ENCODE data around the gene OSGEP.

Gene OSGEP

DNA sequence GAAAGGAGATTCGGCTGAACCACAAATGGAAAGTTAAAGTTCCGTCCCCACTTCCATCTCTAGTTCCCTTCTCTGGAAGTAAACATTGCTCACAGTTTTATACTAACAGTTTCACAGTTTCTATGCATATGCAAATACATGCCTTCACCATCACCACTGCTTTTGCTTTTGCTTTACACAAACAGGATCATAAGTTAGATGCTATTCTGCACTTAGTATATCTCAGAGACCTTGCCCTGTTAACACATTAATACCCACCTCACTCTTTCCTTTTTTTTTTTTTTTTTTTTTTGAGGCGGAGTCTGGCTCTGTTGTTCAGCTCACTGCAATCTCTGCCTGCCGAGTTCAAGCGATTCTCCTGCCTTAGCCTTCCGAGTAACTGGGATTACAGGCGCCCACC lies 42.2 kb downstream of the OSGEP start:
- POLR2A ChIA-PET: interaction anchor here (1.0 to 5.8 kb wide), 8 partner anchors 10 to 84 kb away, joined by 3 to 58 read pairs (median 10); partner anchors contain the start of genes APEX1, OSGEP, PARP2 and PIP4P1
- DNase-seq (ENCODE audit: extremely low spot score): no peak
- CTCF ChIA-PET: interaction anchor here (0.6 kb wide), 1 partner anchor 82 kb away, joined by 3 read pairs; no protein-coding TSS in a partner anchor
- TF ChIP-seq TARDBP (IDR thresholded peaks at IDR 0.05) (no peak), HDGF (IDR thresholded peaks at IDR 0.05; ENCODE audit: borderline replicate concordance) (no peak), ZNF384 (IDR thresholded peaks at IDR 0.05) (peak; percentile 90)
- TF ChIP-seq, protein P1, sequence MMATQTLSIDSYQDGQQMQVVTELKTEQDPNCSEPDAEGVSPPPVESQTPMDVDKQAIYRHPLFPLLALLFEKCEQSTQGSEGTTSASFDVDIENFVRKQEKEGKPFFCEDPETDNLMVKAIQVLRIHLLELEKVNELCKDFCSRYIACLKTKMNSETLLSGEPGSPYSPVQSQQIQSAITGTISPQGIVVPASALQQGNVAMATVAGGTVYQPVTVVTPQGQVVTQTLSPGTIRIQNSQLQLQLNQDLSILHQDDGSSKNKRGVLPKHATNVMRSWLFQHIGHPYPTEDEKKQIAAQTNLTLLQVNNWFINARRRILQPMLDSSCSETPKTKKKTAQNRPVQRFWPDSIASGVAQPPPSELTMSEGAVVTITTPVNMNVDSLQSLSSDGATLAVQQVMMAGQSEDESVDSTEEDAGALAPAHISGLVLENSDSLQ (IDR thresholded peaks at IDR 0.05): no peak

GRCh38 chr14:20409226-20409625 lies 45.4 kb downstream of the OSGEP start:
- TF ChIP-seq FOXK2 (IDR thresholded peaks at IDR 0.05) (no peak), CTBP1 (IDR thresholded peaks at IDR 0.05; ENCODE audit: borderline replicate concordance) (no peak), NFRKB (IDR thresholded peaks at IDR 0.05) (no peak), SUZ12 (IDR thresholded peaks at IDR 0.05) (no peak), L3MBTL2 (conservative IDR thresholded peaks at IDR 0.05) (no peak), ARNT (IDR thresholded peaks at IDR 0.05) (no peak), ELF4 (IDR thresholded peaks at IDR 0.05) (no peak), HDGF (IDR thresholded peaks at IDR 0.05; ENCODE audit: borderline replicate concordance) (no peak), BHLHE40 (IDR thresholded peaks at IDR 0.05; ENCODE audit: borderline replicate concordance) (no peak), LEF1 (IDR thresholded peaks at IDR 0.05; ENCODE audit: borderline replicate concordance) (no peak), ZNF384 (IDR thresholded peaks at IDR 0.05) (no peak), FOXA1 (IDR thresholded peaks at IDR 0.05) (no peak), TARDBP (IDR thresholded peaks at IDR 0.05) (no peak), FOXM1 (IDR thresholded peaks at IDR 0.05; ENCODE audit: borderline replicate concordance) (no peak), SP1 (IDR thresholded peaks at IDR 0.05) (no peak)
- TF ChIP-seq, protein P1 (IDR thresholded peaks at IDR 0.05): no peak
- POLR2A ChIA-PET: interaction anchor here (1.4 kb wide), 1 partner anchor 66 kb away, joined by 7 read pairs; the partner anchor contains the start of gene PARP2
- CTCF ChIA-PET: interaction anchor here (1.7 kb wide), 1 partner anchor 12 kb away, joined by 4 read pairs; no protein-coding TSS in a partner anchor
- DNase-seq (ENCODE audit: extremely low spot score): no peak

DNA sequence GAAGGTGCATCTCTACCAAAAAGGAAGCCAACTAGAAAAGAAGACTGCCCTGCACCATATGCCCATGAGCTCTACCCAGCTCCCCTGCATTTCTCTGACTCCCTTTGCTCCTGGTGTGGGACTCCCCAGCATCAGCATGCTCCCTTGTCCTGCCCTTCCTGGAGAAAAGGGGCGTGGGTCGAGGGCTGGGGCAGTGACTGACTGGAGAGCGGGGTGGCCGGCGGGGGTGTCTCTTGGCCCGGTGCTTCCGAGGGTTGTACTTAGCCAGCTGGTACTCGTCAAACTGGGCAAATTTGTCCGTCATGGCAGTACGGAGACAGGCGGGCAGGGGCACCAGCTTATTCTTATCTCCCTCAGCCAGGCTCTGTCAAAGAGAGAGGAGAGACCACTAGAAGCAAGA lies 51.1 kb downstream of the OSGEP start:
- TF ChIP-seq TARDBP (IDR thresholded peaks at IDR 0.05): no peak
- TF ChIP-seq CTBP1 (IDR thresholded peaks at IDR 0.05; ENCODE audit: borderline replicate concordance): no peak
- no peak for TF ChIP-seq BHLHE40 (IDR thresholded peaks at IDR 0.05; ENCODE audit: borderline replicate concordance)
- TF ChIP-seq ZNF384 (IDR thresholded peaks at IDR 0.05): no peak
- TF ChIP-seq, protein P1 (IDR thresholded peaks at IDR 0.05): no peak
- no peak for TF ChIP-seq ARNT (IDR thresholded peaks at IDR 0.05)
- no peak for TF ChIP-seq SUZ12 (IDR thresholded peaks at IDR 0.05)
- no peak for TF ChIP-seq LEF1 (IDR thresholded peaks at IDR 0.05; ENCODE audit: borderline replicate concordance)
- TF ChIP-seq ELF4 (IDR thresholded peaks at IDR 0.05): no peak
- no peak for TF ChIP-seq FOXA1 (IDR thresholded peaks at IDR 0.05)
- no peak for TF ChIP-seq FOXM1 (IDR thresholded peaks at IDR 0.05; ENCODE audit: borderline replicate concordance)
- TF ChIP-seq HDGF (IDR thresholded peaks at IDR 0.05; ENCODE audit: borderline replicate concordance): no peak
- TF ChIP-seq NFRKB (IDR thresholded peaks at IDR 0.05): no peak
- no peak for TF ChIP-seq L3MBTL2 (conservative IDR thresholded peaks at IDR 0.05)
- ChIA-PET POLR2A (no interaction called here), CTCF (interaction anchor here (1.6 kb wide), 1 partner anchor 12 kb away, joined by 4 read pairs; no protein-coding TSS in a partner anchor)
- no peak for DNase-seq (ENCODE audit: extremely low spot score)

GRCh38 chr14:20400965-20401593 lies 53.5 kb downstream of the OSGEP start:
- TF ChIP-seq ZNF384 (IDR thresholded peaks at IDR 0.05): no peak
- no peak for TF ChIP-seq LEF1 (IDR thresholded peaks at IDR 0.05; ENCODE audit: borderline replicate concordance)
- no peak for TF ChIP-seq FOXK2 (IDR thresholded peaks at IDR 0.05)
- TF ChIP-seq ARNT (IDR thresholded peaks at IDR 0.05): no peak
- TF ChIP-seq FOXA1 (IDR thresholded peaks at IDR 0.05): no peak
- POLR2A ChIA-PET: interaction anchor here (1.3 kb wide), 1 partner anchor 58 kb away, joined by 3 read pairs; the partner anchor contains the start of gene PARP2
- CTCF ChIA-PET: no interaction called here
- no peak for DNase-seq (ENCODE audit: extremely low spot score)

- CTCF ChIA-PET: no interaction called here
- no peak for DNase-seq (ENCODE audit: extremely low spot score)
- TF ChIP-seq FOXK2 (IDR thresholded peaks at IDR 0.05): no peak
- TF ChIP-seq HDGF (IDR thresholded peaks at IDR 0.05; ENCODE audit: borderline replicate concordance): no peak
- TF ChIP-seq NFRKB (IDR thresholded peaks at IDR 0.05): no peak
- TF ChIP-seq, protein P1 (IDR thresholded peaks at IDR 0.05): no peak
- TF ChIP-seq ELF4 (IDR thresholded peaks at IDR 0.05): no peak
- no peak for TF ChIP-seq BHLHE40 (IDR thresholded peaks at IDR 0.05; ENCODE audit: borderline replicate concordance)
- no peak for TF ChIP-seq TARDBP (IDR thresholded peaks at IDR 0.05)
- TF ChIP-seq SP1 (IDR thresholded peaks at IDR 0.05): no peak
- no peak for TF ChIP-seq ZNF384 (IDR thresholded peaks at IDR 0.05)
- no peak for TF ChIP-seq SUZ12 (IDR thresholded peaks at IDR 0.05)
- TF ChIP-seq FOXM1 (IDR thresholded peaks at IDR 0.05; ENCODE audit: borderline replicate concordance): no peak
- TF ChIP-seq CTBP1 (IDR thresholded peaks at IDR 0.05; ENCODE audit: borderline replicate concordance): no peak
- no peak for TF ChIP-seq ARNT (IDR thresholded peaks at IDR 0.05)
- no peak for TF ChIP-seq L3MBTL2 (conservative IDR thresholded peaks at IDR 0.05)
- no peak for TF ChIP-seq FOXA1 (IDR thresholded peaks at IDR 0.05)
- no peak for TF ChIP-seq LEF1 (IDR thresholded peaks at IDR 0.05; ENCODE audit: borderline replicate concordance)
- POLR2A ChIA-PET: no interaction called here
Measured at GRCh38 chr14:20400589-20400964, 54.0 kb downstream of the OSGEP start.
